HCT116 (cell line): ENCODE data around the gene TIRAP. TPM values are rescaled to one million over a fixed set of nuclear protein-coding genes. Genes with fewer than 3 reads are reported as not detected.

Source experiments
- ATAC-seq: fragments of 200-7000 bp; cut with Tn5 transposase; 2 replicates; pipeline ENCODE4 v1.9.1; 2020; ENCODE audit warnings: mild to moderate bottlenecking, moderate library complexity
- BruUV-seq: library from RNA; stranded (reverse); fragments of 400-500 nt; replicated peaks from 2 replicates; lab custom pipeline; 2021; lab: Mats Ljungman, UMichigan
- CTCF ChIA-PET: fragments of 300-600 bp; sonication (Branson Sonifier 250); formaldehyde crosslinking; loops from one replicate; lab custom pipeline; 2021; ENCODE audit warnings: antibody characterized with exemption; lab: Charles Lee
- POLR2A ChIA-PET: fragments of 300-600, 350-600 bp; sonication (Branson Sonifier 250); formaldehyde crosslinking; loops from one replicate; lab custom pipeline; 2021; ENCODE audit warnings: antibody characterized with exemption; lab: Charles Lee
- RAD21 ChIA-PET, 2 experiments: fragments of 300-600 bp; sonication (Branson Sonifier 250); formaldehyde crosslinking; loops; one replicate each; lab custom pipeline; 2023; ENCODE audit warnings: low total read pairs in 2 of 2; ENCODE audit not compliant: uncharacterized antibody in 2 of 2, unreplicated experiment in 2 of 2, low non-redundant PET in 1 of 2; lab: Charles Lee
- DNase-seq: peaks from one replicate; pipeline ENCODE4 v3.0.0-alpha.2; 2010; ENCODE audit warnings: low read depth, low spot score
- H2AFZ ChIP-seq: fragments of 200-600 bp; shearing (Covaris generic), sonication (generic); 2 replicates; pipeline ENCODE4 v1.6.1; 2017; ENCODE audit warnings: low read depth, mixed run types, mixed read lengths, antibody characterized with exemption, low read length; ENCODE audit not compliant: poor library complexity, severe bottlenecking
- H3K27ac ChIP-seq: 2 replicates; pipeline ENCODE4 v1.5.1; 2012; ENCODE audit warnings: low read depth, low read length
- H3K27me3 ChIP-seq: fragments of 200-600 bp; sonication (generic); 2 replicates; pipeline ENCODE4 v1.6.1; 2016; ENCODE audit warnings: mixed run types, low read length, mixed read lengths; ENCODE audit not compliant: insufficient read depth
- H3K36me3 ChIP-seq, 2 experiments: fragments of 200-500 bp in 1 of 2; fragments of 200-600 bp in 1 of 2; sonication (Bioruptor generic) in 1 of 2; sonication (generic) in 1 of 2; 2 replicates each; pipeline versions ENCODE4 v1.5.1 to v1.6.1; 2014 to 2016; ENCODE audit warnings: low read length in 2 of 2, inconsistent platforms in 1 of 2, mixed read lengths in 1 of 2, mixed run types in 1 of 2; ENCODE audit not compliant: insufficient read depth in 2 of 2, control insufficient read depth in 1 of 2
- H3K4me1 ChIP-seq, 2 experiments: fragments of 200-600 bp in 1 of 2; sonication (generic) in 1 of 2; 2 replicates each; pipeline versions ENCODE4 v1.5.1 to v1.6.1; 2012 to 2017; ENCODE audit warnings: low read length in 2 of 2, inconsistent platforms in 1 of 2, mild to moderate bottlenecking in 1 of 2, mixed read lengths in 1 of 2, mixed run types in 1 of 2, moderate library complexity in 1 of 2; ENCODE audit not compliant: insufficient read depth in 2 of 2, control insufficient read depth in 1 of 2
- H3K4me2 ChIP-seq: fragments of 200-600 bp; sonication (generic); 2 replicates; pipeline ENCODE4 v1.6.1; 2017; ENCODE audit warnings: mixed run types, low read length, mixed read lengths
- H3K4me3 ChIP-seq, 2 experiments: fragments of 200-600 bp in 1 of 2; sonication (generic) in 1 of 2; replicated peaks in 1 of 2; 2 replicates each; pipeline ENCODE4 v1.5.1; 2011 to 2016; ENCODE audit warnings: low read length in 2 of 2, control low read depth in 1 of 2, low read depth in 1 of 2, mild to moderate bottlenecking in 1 of 2, mixed read lengths in 1 of 2, mixed run types in 1 of 2
- H3K79me2 ChIP-seq: fragments of 200-600 bp; sonication (generic); 2 replicates; pipeline ENCODE4 v1.6.1; 2017; ENCODE audit warnings: mild to moderate bottlenecking, mixed run types, low read length, moderate library complexity, mixed read lengths; ENCODE audit not compliant: insufficient read depth
- H3K9ac ChIP-seq: fragments of 200-600 bp; sonication (generic); 2 replicates; pipeline ENCODE4 v1.6.1; 2016; ENCODE audit warnings: low read length, mixed read lengths
- H3K9me2 ChIP-seq: fragments of 200-600 bp; sonication (generic), shearing (Covaris generic); 2 replicates; pipeline ENCODE4 v1.6.1; 2017; ENCODE audit warnings: mixed run types, mild to moderate bottlenecking, moderate library complexity; ENCODE audit not compliant: insufficient read depth
- H3K9me3 ChIP-seq, 2 experiments: fragments of 200-500 bp in 1 of 2; fragments of 200-600 bp in 1 of 2; sonication (Bioruptor generic) in 1 of 2; sonication (generic) in 1 of 2; 2 replicates each; pipeline ENCODE4 v1.6.1; 2014 to 2017; ENCODE audit warnings: low read length in 2 of 2, mixed read lengths in 2 of 2, inconsistent platforms in 1 of 2, low read depth in 1 of 2, mild to moderate bottlenecking in 1 of 2, mixed run types in 1 of 2, moderate library complexity in 1 of 2; ENCODE audit not compliant: control insufficient read depth in 1 of 2, insufficient read depth in 1 of 2
- H4K20me1 ChIP-seq: fragments of 200-600 bp; sonication (generic), shearing (Covaris generic); 2 replicates; pipeline ENCODE4 v1.6.1; 2017; ENCODE audit warnings: mixed run types, mild to moderate bottlenecking, moderate library complexity; ENCODE audit not compliant: insufficient read depth
- ATF3 ChIP-seq: IDR thresholded peaks from 2 replicates; pipeline ENCODE4 v1.6.1; 2012
- CBX3 ChIP-seq: IDR thresholded peaks from 2 replicates; pipeline ENCODE4 v1.6.1; 2012; ENCODE audit warnings: low read depth
- CTCF ChIP-seq, 3 experiments: fragments of 200-600 bp in 1 of 3; sonication (generic) in 1 of 3; IDR thresholded peaks in 2 of 3; conservative IDR thresholded peaks in 1 of 3; 2 replicates each; pipeline ENCODE4 v1.5.1; 2012 to 2017; ENCODE audit warnings: low read depth in 2 of 3, low read length in 2 of 3, antibody characterized with exemption in 1 of 3, borderline replicate concordance in 1 of 3, control low read depth in 1 of 3, mild to moderate bottlenecking in 1 of 3, mixed read lengths in 1 of 3, mixed run types in 1 of 3, moderate library complexity in 1 of 3; ENCODE audit not compliant: insufficient read depth in 1 of 3
- EGR1 ChIP-seq: IDR thresholded peaks from 2 replicates; pipeline ENCODE4 v1.6.1; 2012; ENCODE audit warnings: low read depth
- ELF1 ChIP-seq: IDR thresholded peaks from 2 replicates; pipeline ENCODE4 v1.6.1; 2012; ENCODE audit warnings: low read depth, borderline replicate concordance
- EZH2phosphoT487 ChIP-seq: fragments of 200-600 bp; IDR thresholded peaks from 2 replicates; pipeline ENCODE4 v1.6.1; 2018; ENCODE audit warnings: antibody characterized with exemption, borderline replicate concordance
- FOSL1 ChIP-seq: IDR thresholded peaks from 2 replicates; pipeline ENCODE4 v1.6.1; 2012; ENCODE audit warnings: low read depth
- JUND ChIP-seq: IDR thresholded peaks from 2 replicates; pipeline ENCODE4 v1.6.1; 2012
- POLR2A ChIP-seq: IDR thresholded peaks from 2 replicates; pipeline ENCODE4 v1.7.0; 2011; ENCODE audit warnings: borderline replicate concordance; ENCODE audit not compliant: insufficient read depth, insufficient read length; ENCODE audit errors: extremely low read depth
- POLR2AphosphoS5 ChIP-seq: IDR thresholded peaks from 2 replicates; pipeline ENCODE4 v1.6.1; 2011; ENCODE audit warnings: mild to moderate bottlenecking, low read depth, low read length, moderate library complexity
- RAD21 ChIP-seq: IDR thresholded peaks from 2 replicates; pipeline ENCODE4 v1.6.1; 2012; ENCODE audit warnings: low read depth, mild to moderate bottlenecking
- REST ChIP-seq: IDR thresholded peaks from 2 replicates; pipeline ENCODE4 v1.6.1; 2012; ENCODE audit warnings: low read depth
- SIN3A ChIP-seq: IDR thresholded peaks from 2 replicates; pipeline ENCODE4 v1.6.1; 2012; ENCODE audit warnings: low read depth
- SP1 ChIP-seq: IDR thresholded peaks from 2 replicates; pipeline ENCODE4 v1.6.1; 2012; ENCODE audit warnings: low read depth
- ZBTB33 ChIP-seq: IDR thresholded peaks from 2 replicates; pipeline ENCODE4 v1.6.1; 2011; ENCODE audit warnings: mild to moderate bottlenecking, low read length, moderate library complexity; ENCODE audit not compliant: insufficient replicate concordance; ENCODE audit errors: extremely low read depth
- ZFX ChIP-seq: fragments of 450-650 bp; IDR thresholded peaks from 2 replicates; pipeline ENCODE4 v1.6.1; 2017
- ZNF274 ChIP-seq: fragments of 200-500 bp; sonication (Bioruptor generic); IDR thresholded peaks from 2 replicates; pipeline ENCODE4 v1.6.1; 2014; ENCODE audit warnings: mild to moderate bottlenecking, low read depth, low read length, inconsistent platforms
- intact Hi-C: fragments of 100-400 bp; cut with micrococcal nuclease; formaldehyde crosslinking; loops from 2 replicates; pipeline ENCODE4 v1.10.0; 2022
- total RNA-seq: library from RNA; stranded (reverse); gene quantifications from one replicate; pipeline ENCODE4 v1.2.1, GENCODE V29; 2021; ENCODE audit not compliant: unreplicated experiment

TIRAP gene
- total RNA-seq, 1 experiment from 2014 or later: 10.8 TPM

- no peak for DNase-seq
Measured at GRCh38 chr11:126335463-126335760, 52.5 kb downstream of the TIRAP start.

More at GRCh38 chr11:126335463-126335760, 52.5 kb downstream of the TIRAP start:
- no TSS peak for BruUV-seq
- Histone ChIP-seq H3K9me2 (no peaks in the 10 kb centered on the region), H3K27ac (no peak overlapping the region), H3K9ac (no peak overlapping the region), H3K9me3 (no peaks in the 10 kb centered on the region), H3K4me3 (no peak overlapping the region), H3K27me3 (no peaks in the 10 kb centered on the region), H3K36me3 (no peaks in the 10 kb centered on the region), H3K4me1 (peaks cover 8 to 22% of the 10 kb centered on the region in 2 experiments)
- ChIA-PET POLR2A (no interaction called here), CTCF (no interaction called here)
- intact Hi-C loops: no loop called here
- no peak for TF ChIP-seq ZFX
- TF ChIP-seq ZNF274: no peak
- TF ChIP-seq CTCF (IDR thresholded peaks at IDR 0.05 in 2 of 3, conservative IDR thresholded peaks at IDR 0.05 in 1 of 3; ENCODE audit: borderline replicate concordance in 1 of 3, insufficient read depth in 1 of 3, low read depth in 2 of 3, low read length in 2 of 3): no peak
- TF ChIP-seq ATF3: no peak
- TF ChIP-seq EGR1: no peak
- no peak for TF ChIP-seq CBX3
- no peak for TF ChIP-seq REST
- TF ChIP-seq FOSL1: no peak
- TF ChIP-seq ZBTB33: no peak
- TF ChIP-seq SIN3A: no peak
- TF ChIP-seq POLR2AphosphoS5: no peak
- no peak for TF ChIP-seq JUND
- no peak for TF ChIP-seq ELF1
- no peak for TF ChIP-seq EZH2phosphoT487
- TF ChIP-seq SP1: no peak
- TF ChIP-seq POLR2A: no peak
- TF ChIP-seq RAD21: no peak
- TF ChIP-seq, all 23 proteins: peak for 0
- no peak overlapping the region for H2AFZ ChIP-seq
- H3K4me2 ChIP-seq: no peak overlapping the region
- H3K79me2 ChIP-seq: no peaks in the 10 kb centered on the region
- RAD21 ChIA-PET: no interaction called here
- H4K20me1 ChIP-seq: no peaks in the 10 kb centered on the region
- ATAC-seq: no peak
